Measurements from ENCODE around the gene LPGAT1. TPM values are rescaled to one million over a fixed set of nuclear protein-coding genes. Genes with fewer than 3 reads are reported as not detected.

LPGAT1 gene
- total RNA-seq, 3 donors from 2014 or later (not counting 1 experiment from before 2014, with no cell fraction given), result 58.6 to 76.3 (median 71.5) TPM

DNA sequence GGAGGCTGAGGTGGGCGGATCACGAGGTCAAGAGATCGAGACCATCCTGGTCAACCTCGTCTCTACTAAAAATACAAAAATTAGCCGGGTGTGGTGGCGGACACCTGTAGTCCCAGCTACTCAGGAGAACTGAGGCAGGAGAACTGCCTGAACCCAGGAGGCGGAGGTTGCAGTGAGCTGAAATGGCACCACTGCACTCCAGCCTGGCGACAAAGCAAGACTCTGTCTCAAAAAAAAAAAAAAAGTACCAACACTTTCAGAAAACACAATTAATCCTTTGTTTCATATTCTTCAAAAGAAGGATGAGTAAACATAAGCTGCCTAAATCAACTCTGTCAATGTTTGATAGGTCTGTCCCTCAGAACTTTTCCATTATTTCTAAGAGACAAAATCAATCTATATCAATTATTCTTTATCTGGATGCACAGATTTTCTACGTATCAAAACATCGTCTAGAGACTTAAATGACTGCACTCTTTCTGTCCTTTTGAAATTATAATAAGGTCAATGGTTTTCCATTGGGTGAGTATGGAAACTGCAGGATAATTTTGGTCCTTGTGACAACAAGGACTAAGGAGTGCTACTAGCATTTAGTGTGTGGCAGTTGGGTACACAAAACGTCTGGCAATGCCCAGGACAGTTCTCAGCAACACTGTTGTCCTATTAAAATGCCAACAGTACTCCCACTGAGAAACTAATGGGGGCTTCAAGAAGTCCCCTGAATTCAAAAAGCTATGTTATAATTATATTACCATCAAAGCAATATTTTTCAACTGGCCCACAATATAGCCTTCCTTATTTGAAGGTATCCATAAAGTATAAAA is 40.7 kb downstream of the LPGAT1 start:
- ATAC-seq (no peak), DNase-seq (no peak)
- H3K4me3 ChIP-seq (ENCODE audit: low read length), result no peak overlapping the region
- no peak overlapping the region for H3K4me3 Mint-ChIP-seq
- no peaks in the 10 kb centered on the region for H3K4me1 Mint-ChIP-seq
- no peaks in the 10 kb centered on the region for H3K4me1 ChIP-seq (ENCODE audit: control insufficient read depth, insufficient read depth, low read length)
- intact Hi-C loops (cut with micrococcal nuclease), result no loop called here
- TF ChIP-seq, protein P1, sequence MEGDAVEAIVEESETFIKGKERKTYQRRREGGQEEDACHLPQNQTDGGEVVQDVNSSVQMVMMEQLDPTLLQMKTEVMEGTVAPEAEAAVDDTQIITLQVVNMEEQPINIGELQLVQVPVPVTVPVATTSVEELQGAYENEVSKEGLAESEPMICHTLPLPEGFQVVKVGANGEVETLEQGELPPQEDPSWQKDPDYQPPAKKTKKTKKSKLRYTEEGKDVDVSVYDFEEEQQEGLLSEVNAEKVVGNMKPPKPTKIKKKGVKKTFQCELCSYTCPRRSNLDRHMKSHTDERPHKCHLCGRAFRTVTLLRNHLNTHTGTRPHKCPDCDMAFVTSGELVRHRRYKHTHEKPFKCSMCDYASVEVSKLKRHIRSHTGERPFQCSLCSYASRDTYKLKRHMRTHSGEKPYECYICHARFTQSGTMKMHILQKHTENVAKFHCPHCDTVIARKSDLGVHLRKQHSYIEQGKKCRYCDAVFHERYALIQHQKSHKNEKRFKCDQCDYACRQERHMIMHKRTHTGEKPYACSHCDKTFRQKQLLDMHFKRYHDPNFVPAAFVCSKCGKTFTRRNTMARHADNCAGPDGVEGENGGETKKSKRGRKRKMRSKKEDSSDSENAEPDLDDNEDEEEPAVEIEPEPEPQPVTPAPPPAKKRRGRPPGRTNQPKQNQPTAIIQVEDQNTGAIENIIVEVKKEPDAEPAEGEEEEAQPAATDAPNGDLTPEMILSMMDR (IDR thresholded peaks at IDR 0.05), result no peak
- no peak overlapping the region for H3K27ac Mint-ChIP-seq
- H3K9me3 ChIP-seq (ENCODE audit: control insufficient read depth, insufficient read depth, low read length), result no peaks in the 10 kb centered on the region
- H3K36me3 ChIP-seq (ENCODE audit: control insufficient read depth, insufficient read depth, low read length), result peaks cover 36% of the 10 kb centered on the region
- H3K9me3 Mint-ChIP-seq, result no peaks in the 10 kb centered on the region
- H3K27me3 Mint-ChIP-seq (ENCODE audit: low read depth in 2 of 2), result no peaks in the 10 kb centered on the region
- no peaks in the 10 kb centered on the region for H3K36me3 Mint-ChIP-seq
- no peaks in the 10 kb centered on the region for H3K27me3 ChIP-seq (ENCODE audit: control insufficient read depth, insufficient read depth, low read length)
- H3K27ac ChIP-seq (ENCODE audit: low read length), result no peak overlapping the region
- WGBS (ENCODE audit: insufficient coverage), result 90% methylated on average over 11 of the region's 11 CpGs

DNA sequence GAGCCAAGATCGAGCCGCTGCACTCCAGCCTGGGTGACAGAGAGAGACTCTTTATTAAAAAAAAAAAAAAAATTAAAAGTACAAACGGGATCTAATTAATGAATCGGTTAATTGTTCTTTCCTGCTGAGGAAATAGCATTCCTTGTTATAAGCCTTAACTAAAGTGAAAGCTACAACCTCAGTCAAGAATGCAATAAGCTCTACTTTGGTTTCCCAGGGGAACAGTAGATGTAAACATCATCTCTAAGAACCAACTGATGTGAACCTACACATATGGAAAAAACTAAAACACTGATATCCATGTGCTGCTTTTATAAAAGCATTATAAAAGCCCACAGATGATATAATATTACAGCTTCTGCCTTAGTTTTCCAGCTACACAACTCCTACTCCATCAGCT is 41.9 kb downstream of the LPGAT1 start:
- no peak for DNase-seq
- peaks cover 5 to 6% of the 10 kb centered on the region in 2 donors for H3K4me1 Mint-ChIP-seq
- H3K36me3 Mint-ChIP-seq, result no peaks in the 10 kb centered on the region
- 79% methylated on average over 3 of the region's 4 CpGs for WGBS (ENCODE audit: insufficient coverage)
- no peak overlapping the region for H3K27ac ChIP-seq (ENCODE audit: low read length)
- TF ChIP-seq, protein P1 (IDR thresholded peaks at IDR 0.05), result no peak
- no peaks in the 10 kb centered on the region for H3K27me3 Mint-ChIP-seq (ENCODE audit: low read depth in 2 of 2)
- H3K4me3 ChIP-seq (ENCODE audit: low read length), result no peak overlapping the region
- no peaks in the 10 kb centered on the region for H3K27me3 ChIP-seq (ENCODE audit: control insufficient read depth, insufficient read depth, low read length)
- no peaks in the 10 kb centered on the region for H3K9me3 ChIP-seq (ENCODE audit: control insufficient read depth, insufficient read depth, low read length)
- no peaks in the 10 kb centered on the region for H3K9me3 Mint-ChIP-seq
- no peak overlapping the region for H3K4me3 Mint-ChIP-seq
- peaks cover 36% of the 10 kb centered on the region for H3K36me3 ChIP-seq (ENCODE audit: control insufficient read depth, insufficient read depth, low read length)
- H3K27ac Mint-ChIP-seq, result no peak overlapping the region
- peaks cover 7% of the 10 kb centered on the region for H3K4me1 ChIP-seq (ENCODE audit: control insufficient read depth, insufficient read depth, low read length)
- no peak for ATAC-seq
- intact Hi-C loops (cut with micrococcal nuclease), result no loop called here

DNA sequence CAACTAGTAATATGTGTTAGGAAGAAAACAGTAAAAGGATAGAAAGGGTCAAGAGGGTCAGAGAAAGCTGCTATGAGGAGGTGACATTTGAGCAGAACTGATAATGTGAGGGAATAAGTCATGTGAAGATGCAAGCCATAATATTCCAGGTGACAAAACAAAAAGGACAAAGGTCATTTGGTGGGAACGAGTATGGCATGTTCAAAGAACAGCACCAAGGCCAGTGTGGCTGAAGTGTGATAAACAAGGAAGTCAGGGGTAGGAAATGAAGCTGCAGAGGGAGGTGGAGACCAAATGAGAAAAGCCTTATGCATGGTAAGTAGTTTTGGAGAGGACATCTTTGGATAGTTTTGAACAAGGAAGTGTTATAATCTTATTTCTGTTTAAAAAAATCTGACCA is 46.7 kb downstream of the LPGAT1 start:
- Mint-ChIP-seq H3K27ac (peak overlapping the region; percentile 27 to 72), H3K27me3 (ENCODE audit: low read depth in 2 of 2) (no peaks in the 10 kb centered on the region), H3K4me1 (peaks cover 11% of the 10 kb centered on the region in 2 donors), H3K4me3 (peak overlapping the region; percentile 4), H3K9me3 (no peaks in the 10 kb centered on the region), H3K36me3 (no peaks in the 10 kb centered on the region)
- TF ChIP-seq, protein P1 (IDR thresholded peaks at IDR 0.05), result no peak
- intact Hi-C loops (cut with micrococcal nuclease), result no loop called here
- Histone ChIP-seq H3K9me3 (ENCODE audit: control insufficient read depth, insufficient read depth, low read length) (no peaks in the 10 kb centered on the region), H3K4me1 (ENCODE audit: control insufficient read depth, insufficient read depth, low read length) (peaks cover 9% of the 10 kb centered on the region), H3K4me3 (ENCODE audit: low read length) (no peak overlapping the region), H3K27me3 (ENCODE audit: control insufficient read depth, insufficient read depth, low read length) (no peaks in the 10 kb centered on the region), H3K27ac (ENCODE audit: low read length) (peak overlapping the region; percentile 53), H3K36me3 (ENCODE audit: control insufficient read depth, insufficient read depth, low read length) (peaks cover 40% of the 10 kb centered on the region)
- WGBS (ENCODE audit: insufficient coverage), result 29% methylated on average over 1 of the region's 1 CpG
- ATAC-seq (peak; percentile 73 to 94 (median 93)), DNase-seq (peak in 1 of 2 donors; percentile 20)

All from natural killer cell (primary cell).